ENCODE results near the gene HSD3B2. TPM values are rescaled to one million over a fixed set of nuclear protein-coding genes. Genes with fewer than 3 reads are reported as not detected.

The HSD3B2 gene
- total RNA-seq, 1 donor from 2014 or later, result not detected

GRCh38 chr1:119422631-119423030 lies 7.7 kb downstream of the HSD3B2 start:
- Histone ChIP-seq H3K4me3 (ENCODE audit: low read depth, low read length) (no peak overlapping the region), H3K36me3 (ENCODE audit: control insufficient read depth, insufficient read depth, low read length) (no peaks in the 10 kb centered on the region), H3K27me3 (ENCODE audit: control insufficient read depth, insufficient read depth, low read length) (no peaks in the 10 kb centered on the region)
- TF ChIP-seq, protein P1, sequence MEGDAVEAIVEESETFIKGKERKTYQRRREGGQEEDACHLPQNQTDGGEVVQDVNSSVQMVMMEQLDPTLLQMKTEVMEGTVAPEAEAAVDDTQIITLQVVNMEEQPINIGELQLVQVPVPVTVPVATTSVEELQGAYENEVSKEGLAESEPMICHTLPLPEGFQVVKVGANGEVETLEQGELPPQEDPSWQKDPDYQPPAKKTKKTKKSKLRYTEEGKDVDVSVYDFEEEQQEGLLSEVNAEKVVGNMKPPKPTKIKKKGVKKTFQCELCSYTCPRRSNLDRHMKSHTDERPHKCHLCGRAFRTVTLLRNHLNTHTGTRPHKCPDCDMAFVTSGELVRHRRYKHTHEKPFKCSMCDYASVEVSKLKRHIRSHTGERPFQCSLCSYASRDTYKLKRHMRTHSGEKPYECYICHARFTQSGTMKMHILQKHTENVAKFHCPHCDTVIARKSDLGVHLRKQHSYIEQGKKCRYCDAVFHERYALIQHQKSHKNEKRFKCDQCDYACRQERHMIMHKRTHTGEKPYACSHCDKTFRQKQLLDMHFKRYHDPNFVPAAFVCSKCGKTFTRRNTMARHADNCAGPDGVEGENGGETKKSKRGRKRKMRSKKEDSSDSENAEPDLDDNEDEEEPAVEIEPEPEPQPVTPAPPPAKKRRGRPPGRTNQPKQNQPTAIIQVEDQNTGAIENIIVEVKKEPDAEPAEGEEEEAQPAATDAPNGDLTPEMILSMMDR (IDR thresholded peaks at IDR 0.05; ENCODE audit: insufficient read depth, low read length, poor library complexity, severe bottlenecking), result no peak
- no peak for DNase-seq (ENCODE audit: low read depth)

GRCh38 chr1:119428991-119429390 lies 14.0 kb downstream of the HSD3B2 start:
- Histone ChIP-seq H3K27me3 (ENCODE audit: control insufficient read depth, insufficient read depth, low read length) (no peaks in the 10 kb centered on the region), H3K4me3 (ENCODE audit: low read depth, low read length) (no peak overlapping the region), H3K36me3 (ENCODE audit: control insufficient read depth, insufficient read depth, low read length) (no peaks in the 10 kb centered on the region)
- no peak for DNase-seq (ENCODE audit: low read depth)
- TF ChIP-seq, protein P1 (IDR thresholded peaks at IDR 0.05; ENCODE audit: insufficient read depth, low read length, poor library complexity, severe bottlenecking), result no peak

DNA sequence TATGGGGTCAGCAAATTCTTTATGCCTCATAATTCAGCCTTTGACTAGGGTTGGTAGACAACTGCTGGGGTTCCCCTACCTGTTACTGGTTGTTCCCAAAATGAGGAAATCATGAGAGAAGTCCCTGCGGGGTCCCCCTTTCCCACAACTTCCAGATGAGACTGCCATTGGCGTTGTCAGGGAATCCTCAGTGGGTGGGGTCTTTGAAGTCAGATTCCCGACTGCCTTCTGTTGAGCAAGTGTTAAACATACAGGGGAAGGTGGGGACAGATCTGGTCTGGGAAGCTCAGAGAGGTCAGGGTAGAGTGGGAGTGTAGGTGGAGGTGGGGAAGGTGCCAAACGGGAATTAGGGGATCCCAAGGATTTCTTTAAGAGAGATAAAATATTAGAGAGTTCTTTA lies 14.7 kb downstream of the HSD3B2 start:
- no peaks in the 10 kb centered on the region for H3K27me3 ChIP-seq (ENCODE audit: control insufficient read depth, insufficient read depth, low read length)
- H3K36me3 ChIP-seq (ENCODE audit: control insufficient read depth, insufficient read depth, low read length), result no peaks in the 10 kb centered on the region
- H3K4me3 ChIP-seq (ENCODE audit: low read depth, low read length), result no peak overlapping the region
- no peak for DNase-seq (ENCODE audit: low read depth)
- TF ChIP-seq, protein P1 (IDR thresholded peaks at IDR 0.05; ENCODE audit: insufficient read depth, low read length, poor library complexity, severe bottlenecking), result no peak

GRCh38 chr1:119430486-119430885 lies 15.5 kb downstream of the HSD3B2 start:
- H3K4me3 ChIP-seq (ENCODE audit: low read depth, low read length), result no peak overlapping the region
- DNase-seq (ENCODE audit: low read depth), result no peak
- TF ChIP-seq, protein P1 (IDR thresholded peaks at IDR 0.05; ENCODE audit: insufficient read depth, low read length, poor library complexity, severe bottlenecking), result no peak
- no peaks in the 10 kb centered on the region for H3K36me3 ChIP-seq (ENCODE audit: control insufficient read depth, insufficient read depth, low read length)
- no peaks in the 10 kb centered on the region for H3K27me3 ChIP-seq (ENCODE audit: control insufficient read depth, insufficient read depth, low read length)

DNA sequence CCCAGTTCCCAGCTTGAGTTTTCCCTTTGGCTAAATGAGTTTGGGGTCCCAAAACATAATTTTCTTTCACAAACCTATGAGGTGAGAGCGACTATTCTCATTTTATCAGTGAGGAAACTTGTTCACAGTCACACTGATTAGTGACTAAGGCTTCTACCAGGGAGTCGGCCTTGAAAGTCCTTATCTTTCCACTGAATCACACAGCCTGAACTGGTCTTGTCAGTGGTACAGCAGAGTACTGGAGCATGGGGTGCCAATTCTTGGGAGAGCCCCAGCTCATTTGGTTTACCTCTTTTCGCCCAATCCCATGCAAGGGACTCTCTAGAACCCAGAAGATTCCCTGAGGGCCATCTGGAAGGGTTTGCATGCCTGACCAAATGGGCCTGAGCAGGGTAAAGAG lies 16.9 kb downstream of the HSD3B2 start:
- H3K27me3 ChIP-seq (ENCODE audit: control insufficient read depth, insufficient read depth, low read length), result no peaks in the 10 kb centered on the region
- no peak for DNase-seq (ENCODE audit: low read depth)

DNA sequence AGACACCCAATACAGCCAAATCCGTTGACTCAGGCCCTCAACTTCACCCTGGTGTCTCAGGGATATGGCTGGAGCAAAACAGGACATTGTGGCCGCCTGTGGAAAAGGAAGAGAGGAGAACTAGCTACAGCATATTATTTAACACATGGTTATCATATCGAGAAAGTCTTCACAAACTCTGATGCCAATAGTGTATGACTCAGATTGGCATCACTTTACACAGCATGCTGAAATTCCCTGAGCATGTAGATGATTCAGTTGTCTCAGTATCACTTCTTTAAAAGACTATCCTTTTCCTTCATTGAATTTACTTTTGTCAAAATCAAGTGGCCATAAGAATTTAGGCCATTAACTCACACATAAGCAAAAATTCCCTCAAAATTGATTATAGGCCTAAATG lies 20.1 kb downstream of the HSD3B2 start:
- H3K27me3 ChIP-seq (ENCODE audit: control insufficient read depth, insufficient read depth, low read length), result no peaks in the 10 kb centered on the region
- no peak for DNase-seq (ENCODE audit: low read depth)
- no peak overlapping the region for H3K4me3 ChIP-seq (ENCODE audit: low read depth, low read length)
- H3K36me3 ChIP-seq (ENCODE audit: control insufficient read depth, insufficient read depth, low read length), result no peaks in the 10 kb centered on the region
- TF ChIP-seq, protein P1 (IDR thresholded peaks at IDR 0.05; ENCODE audit: insufficient read depth, low read length, poor library complexity, severe bottlenecking), result no peak

More for the DNA sequence above, 16.9 kb downstream of the HSD3B2 start:
- TF ChIP-seq, protein P1 (IDR thresholded peaks at IDR 0.05; ENCODE audit: insufficient read depth, low read length, poor library complexity, severe bottlenecking), result no peak
- Histone ChIP-seq H3K36me3 (ENCODE audit: control insufficient read depth, insufficient read depth, low read length) (no peaks in the 10 kb centered on the region), H3K4me3 (ENCODE audit: low read depth, low read length) (no peak overlapping the region)

All from kidney epithelial cell (primary cell).